Left lobe of liver (tissue), 2 donors: ENCODE results near the gene FFAR2. TPM values are rescaled to one million over a fixed set of nuclear protein-coding genes. Genes with fewer than 3 reads are reported as not detected.
"Not testable (repeated sequence)": the region's sequence is repeated elsewhere in the genome, so short reads cannot be mapped to it uniquely, and the experiment has no call there.

Source experiments
- ATAC-seq: fragments of 200-7000 bp; cut with Tn5 transposase; one replicate; pipeline ENCODE4 v1.9.1; 2020; ENCODE audit warnings: mild to moderate bottlenecking, moderate library complexity
- DNase-seq: peaks from one replicate; pipeline ENCODE4 v3.0.0-alpha.2; 2020; ENCODE audit warnings: low spot score
- total RNA-seq: library from RNA; stranded (reverse); gene quantifications from one replicate; pipeline ENCODE4 v1.2.1, GENCODE V29; 2021
- donor health status: DM: no; HTN: no; CAD: no; lungs with moderate emphysema.
- donor health status: DM: no; HTN: yes; CAD: no.

Gene FFAR2
- total RNA-seq, 1 donor from 2014 or later, result not detected

DNA sequence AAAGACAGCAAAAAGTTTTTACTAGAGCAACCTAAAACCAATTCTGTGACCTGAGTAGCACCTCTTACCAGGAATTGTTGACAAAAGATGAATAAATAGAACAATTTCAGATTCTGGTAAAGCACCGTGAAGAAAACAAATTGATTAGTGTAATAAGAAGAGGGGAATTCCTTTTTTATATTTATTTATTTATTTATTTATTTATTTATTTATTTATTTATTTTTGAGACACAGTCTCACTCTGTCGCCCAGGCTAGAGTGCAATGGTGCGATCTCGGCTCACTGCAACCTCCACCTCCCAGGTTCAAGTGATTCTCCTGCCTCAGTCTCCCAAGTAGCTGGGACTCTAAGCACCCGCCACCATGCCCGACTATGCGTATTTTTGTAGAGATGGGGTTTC is 24.7 kb upstream of the FFAR2 start:
- ATAC-seq, DNase-seq: not testable (repeated sequence)

DNA sequence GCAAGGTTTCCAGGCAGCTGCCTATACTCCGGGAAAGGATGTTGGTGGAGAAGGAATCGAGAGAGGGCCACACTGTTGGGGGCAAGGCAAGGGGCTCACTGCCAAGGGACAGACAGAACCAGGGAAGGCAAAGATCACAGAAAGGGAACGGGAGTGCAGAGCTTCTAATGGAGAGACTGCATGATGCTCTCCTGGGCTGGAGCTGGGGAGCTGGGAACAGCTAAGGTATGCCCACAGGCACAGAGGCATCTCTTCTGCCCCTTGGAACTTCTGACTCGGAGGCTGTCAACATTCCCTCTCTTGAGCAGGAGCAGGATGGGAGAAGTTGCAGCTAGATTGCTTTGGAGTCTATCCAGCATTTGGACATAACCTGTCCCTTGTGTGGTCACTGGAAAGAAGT is 22.4 kb upstream of the FFAR2 start:
- ATAC-seq (no peak), DNase-seq (no peak)

DNA sequence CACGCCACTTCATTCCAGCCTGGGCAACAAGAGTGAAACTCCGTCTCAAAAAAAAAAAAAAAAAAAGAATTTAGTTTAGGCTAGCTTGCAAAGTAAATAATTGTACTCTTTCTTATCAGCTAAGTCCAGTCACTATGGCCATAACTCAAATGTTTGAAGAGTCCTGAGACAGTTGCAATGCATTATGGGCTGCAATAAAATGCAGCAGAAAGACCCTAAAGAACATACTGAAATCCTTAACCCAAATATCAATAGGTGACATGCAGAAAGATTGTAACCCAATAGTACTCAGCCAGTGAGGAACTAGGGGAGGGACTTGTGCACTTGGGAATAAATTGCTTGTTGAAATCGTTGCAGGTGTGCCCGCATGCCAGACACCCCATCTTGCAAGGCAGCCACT is 20.9 kb upstream of the FFAR2 start:
- ATAC-seq (no peak), DNase-seq (no peak)

DNA sequence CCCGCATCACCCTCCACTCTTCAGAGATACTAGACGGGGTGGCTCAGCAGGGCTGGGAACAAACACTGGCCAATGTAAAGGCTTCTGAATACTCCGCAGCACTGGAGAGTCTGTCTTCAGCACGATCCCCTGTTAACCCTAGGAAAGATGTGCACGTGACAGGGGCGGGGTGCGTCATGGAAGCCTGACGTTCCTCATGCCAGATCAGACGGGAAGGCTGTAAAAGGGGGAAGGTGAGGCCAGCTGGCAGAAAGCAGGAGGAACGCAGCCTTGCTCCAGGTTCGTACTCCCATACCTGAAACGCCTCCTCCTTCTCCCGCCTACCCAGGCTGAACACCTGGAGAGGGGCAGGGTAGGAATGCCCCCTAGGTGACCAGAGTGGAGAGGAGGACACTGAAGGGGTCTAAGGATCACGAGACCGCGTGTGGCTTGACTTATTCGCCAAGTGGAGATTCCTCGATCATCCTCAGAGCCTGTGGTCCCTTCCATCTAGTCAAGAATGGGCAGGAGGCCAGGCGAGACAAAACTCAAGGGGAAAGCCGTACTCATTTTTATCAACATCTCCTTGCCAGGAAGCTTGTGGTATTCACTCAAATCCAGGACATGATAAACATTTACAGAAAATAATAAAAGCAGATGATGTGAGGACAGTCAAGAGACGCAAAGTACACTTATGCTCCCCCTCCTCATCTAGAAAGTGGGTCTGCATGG is 18.2 kb upstream of the FFAR2 start:
- DNase-seq, result no peak
- no peak for ATAC-seq

DNA sequence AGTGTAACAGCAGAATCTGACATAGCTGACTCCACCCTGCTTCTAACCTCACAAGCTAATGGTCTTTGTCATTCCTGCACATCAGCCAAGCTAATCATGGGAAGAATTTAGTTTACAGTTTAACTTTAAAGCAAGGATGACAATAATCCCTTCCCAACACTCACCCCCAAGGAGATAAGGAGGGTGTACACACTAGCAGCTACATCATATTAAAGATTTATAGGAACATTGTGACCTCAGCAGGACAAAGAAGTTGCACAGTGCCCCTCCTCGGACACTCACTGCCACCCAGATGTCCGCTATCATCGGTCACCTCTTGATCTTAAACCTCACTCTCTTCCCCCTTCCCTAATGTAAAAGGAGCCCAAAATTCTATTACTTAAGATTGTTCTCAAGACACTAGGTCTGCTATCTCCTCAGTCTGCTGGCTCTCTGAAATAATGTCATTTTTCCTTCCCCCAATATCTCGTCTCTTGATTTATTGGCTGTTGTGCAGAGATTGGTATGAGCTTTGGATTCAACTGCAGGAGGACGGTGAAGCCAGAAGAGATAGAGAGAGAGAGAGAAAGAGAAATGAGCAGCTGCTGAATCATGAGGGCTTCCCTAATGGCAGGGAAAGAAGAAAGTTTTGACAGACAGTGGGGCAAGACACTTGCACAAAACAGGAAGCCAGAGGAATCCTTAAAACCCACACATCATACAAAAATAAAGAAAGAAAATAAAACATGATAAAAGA is 17.5 kb upstream of the FFAR2 start:
- DNase-seq (no peak), ATAC-seq (no peak)

DNA sequence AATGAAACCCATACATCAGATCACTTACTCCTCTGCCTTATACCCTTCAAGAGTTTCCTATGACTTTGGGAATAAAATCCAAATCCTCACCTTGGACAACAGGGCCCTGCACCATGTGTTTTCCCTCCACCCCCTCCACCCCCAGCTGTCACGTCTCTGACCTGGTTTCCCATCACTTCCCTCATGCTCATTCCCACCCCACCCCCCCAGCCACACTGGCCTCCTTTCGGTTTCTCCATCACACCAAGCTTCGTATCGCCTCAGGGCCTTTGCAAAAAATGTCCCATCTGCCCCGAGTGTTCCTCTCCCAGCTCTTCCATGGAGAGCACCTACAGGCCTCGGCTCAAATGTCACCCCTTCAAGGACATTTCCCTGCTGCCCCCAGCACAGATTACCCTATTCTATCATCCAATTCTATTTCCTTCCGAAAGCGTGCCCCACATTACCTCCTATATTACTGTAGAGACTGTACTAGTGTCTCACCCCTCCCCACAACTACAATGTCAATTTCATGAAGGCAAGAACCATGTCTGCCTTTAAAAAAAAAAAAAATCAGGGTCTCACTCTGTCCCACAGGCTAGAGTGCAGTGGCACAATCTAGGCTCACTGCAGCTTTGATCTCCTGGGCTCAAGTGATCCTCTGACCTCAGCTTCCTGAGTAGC is 16.8 kb upstream of the FFAR2 start:
- DNase-seq (no peak), ATAC-seq (no peak)

DNA sequence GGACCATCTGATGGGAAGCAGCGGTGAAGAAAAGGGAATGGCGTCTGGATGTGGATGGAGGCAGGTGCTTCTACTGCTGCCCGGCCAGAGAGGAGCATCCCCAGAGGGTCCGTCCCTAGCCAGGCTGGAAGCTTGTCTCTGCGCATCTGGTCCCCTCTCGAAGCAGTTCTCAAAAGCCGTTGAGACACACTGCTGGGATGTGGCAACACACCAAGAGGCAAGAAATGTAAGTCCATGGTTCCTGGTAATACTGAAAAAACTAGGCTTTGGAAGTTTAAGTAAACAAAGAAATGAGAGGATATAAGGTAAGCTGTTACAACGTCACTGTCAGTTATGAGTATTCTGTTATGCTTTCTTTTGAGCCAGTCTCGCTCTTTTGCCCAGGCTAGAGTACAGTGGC is 15.1 kb upstream of the FFAR2 start:
- DNase-seq (no peak), ATAC-seq (no peak)

DNA sequence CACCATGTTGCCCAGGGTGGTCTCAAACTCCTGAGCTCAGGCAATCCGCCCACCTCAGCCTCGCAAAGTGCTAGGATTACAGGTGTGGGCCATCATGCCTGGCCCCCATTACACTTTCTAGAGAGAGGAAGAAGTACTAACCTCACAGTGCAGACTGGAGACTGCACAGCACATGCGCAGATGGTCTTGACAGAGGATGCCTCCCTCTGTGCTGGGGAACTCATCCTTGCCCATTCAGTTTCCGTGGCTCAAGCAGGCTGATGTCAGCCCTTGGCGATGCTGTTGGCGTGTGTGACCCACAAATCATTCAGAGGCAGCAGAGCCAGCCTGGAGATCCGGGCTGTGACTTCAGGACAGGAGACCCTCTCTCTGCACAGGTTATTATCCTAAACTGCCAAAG is 14.6 kb upstream of the FFAR2 start:
- no peak for DNase-seq
- no peak for ATAC-seq

DNA sequence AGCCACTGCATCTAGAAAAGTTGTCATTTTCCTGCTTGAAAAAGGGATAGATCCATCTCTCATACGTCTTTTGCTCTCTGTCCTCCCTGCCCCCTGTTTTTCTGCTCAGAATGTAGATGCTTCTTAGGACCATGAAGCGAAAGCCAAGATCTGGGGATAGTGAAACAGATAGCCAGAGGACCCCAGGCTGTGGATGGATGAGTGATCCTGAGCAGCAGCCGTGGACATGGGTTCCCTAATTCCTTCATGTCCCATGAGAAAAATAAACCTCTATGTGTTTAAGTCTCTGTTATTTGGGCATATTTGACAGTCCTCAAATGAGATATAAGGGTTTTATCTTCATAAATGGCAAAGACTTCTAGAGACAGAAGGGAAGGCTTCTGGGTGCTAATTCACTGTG is 12.2 kb upstream of the FFAR2 start:
- DNase-seq (no peak), ATAC-seq (no peak)

DNA sequence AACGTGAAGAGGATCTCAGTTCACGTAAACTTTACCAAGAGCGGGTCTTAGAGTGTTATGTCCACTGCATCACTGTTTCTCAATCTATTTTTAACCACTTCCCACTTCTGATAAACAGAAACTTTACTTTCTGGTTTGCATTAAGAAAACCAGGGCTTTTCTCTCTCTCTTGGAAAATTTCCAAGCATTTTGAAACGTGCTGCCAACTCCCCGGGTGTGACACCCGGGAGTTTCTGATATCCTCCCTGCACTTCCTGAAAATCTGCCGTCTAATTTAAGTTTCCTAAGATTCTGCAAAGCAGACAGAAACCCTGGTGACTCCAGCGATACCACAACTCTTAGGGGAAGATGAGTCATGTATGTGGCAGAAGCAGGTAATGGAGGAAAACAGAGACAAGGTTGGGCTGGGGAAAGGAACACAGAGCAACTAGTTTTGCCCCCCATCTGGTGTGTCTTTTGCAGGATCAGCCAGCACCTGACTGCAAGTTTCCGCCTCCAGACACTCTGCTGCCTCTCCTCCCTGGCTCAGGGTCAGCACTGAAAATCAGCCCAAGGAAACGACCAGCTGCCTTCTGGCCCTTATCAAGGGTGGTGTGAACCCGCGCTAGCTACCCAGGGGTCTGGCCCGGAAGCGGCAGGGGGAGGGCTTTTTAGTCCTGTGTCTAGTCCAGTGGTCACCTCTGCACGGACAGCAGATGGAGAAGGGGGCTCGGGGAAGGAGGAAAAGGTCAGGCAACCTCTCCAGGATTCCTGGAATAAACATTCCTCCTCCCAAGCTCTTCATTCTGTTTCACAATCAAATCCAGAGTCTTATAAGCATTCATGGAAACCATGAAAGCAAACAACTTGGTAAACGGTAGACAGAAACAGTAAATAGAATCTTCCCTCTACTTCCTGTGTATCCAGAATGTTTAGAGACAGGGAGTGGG is 11.3 kb upstream of the FFAR2 start:
- DNase-seq (no peak), ATAC-seq (peak; percentile 48)

DNA sequence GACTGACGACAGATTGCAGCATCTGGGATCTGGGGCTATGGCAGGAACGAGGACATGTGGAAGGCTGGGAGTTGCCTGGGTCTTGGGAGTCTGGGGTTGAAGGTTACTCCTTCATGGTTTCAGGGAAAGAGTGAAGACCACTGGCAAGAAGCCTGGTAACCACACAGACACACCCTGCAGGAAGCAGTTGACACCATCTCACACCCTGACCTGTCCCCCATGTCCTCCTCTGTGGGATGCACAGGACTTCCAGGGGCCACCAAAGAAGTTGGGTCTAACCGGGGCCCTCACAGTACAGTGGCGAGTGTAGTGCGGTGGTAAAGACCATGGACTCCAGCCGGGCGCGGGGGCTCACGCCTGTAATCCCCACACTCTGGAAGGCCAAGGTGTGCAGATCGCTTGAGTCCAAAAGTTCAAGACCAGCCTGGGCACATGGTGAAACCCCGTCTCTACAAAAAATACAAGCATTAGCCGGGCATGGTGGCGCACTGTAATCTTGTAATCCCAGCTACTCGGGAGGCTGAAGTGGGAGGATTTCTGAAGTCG is 10.6 kb upstream of the FFAR2 start:
- DNase-seq (no peak), ATAC-seq (no peak)

DNA sequence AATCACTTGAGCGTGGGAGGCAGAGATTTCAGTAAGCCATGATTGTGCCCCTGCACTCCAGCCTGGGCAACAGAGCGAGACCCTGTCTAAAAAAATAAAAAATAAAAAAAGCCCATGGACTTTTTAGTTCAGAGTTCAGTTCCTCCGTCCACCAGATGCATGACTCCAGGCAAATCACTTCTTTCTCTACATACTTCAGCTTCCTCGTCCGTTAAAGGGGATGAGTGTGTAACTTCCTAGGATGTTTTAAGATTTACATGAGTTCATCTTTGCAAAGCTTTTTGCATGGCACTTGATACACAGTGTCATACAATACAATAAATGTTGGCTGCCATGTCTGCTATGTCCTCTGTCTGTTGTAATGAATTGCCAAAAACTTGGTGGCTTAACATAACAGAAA is 10.0 kb upstream of the FFAR2 start:
- no peak for ATAC-seq

DNA sequence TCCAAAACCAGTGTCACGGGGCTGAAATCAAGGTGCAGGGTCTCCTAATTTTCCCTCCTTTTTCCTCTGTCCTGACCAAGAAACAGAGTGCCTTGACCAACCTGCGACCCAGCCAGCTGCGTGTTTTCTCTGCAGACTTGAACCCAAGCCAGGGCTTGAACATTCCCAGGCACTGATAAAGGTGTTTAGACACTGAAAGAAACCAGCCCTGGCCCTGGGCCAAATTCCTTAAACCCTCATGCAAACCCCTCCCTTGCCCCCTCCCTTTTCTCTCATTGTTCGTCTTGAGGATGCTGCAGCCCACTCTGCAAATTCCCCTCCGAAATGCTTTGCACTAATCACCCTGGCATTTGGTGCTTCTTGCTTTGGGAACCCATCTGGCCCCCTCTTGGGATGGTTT is 9.5 kb upstream of the FFAR2 start:
- DNase-seq (no peak), ATAC-seq (no peak)

More for the DNA sequence above, 10.0 kb upstream of the FFAR2 start:
- DNase-seq, result no peak

DNA sequence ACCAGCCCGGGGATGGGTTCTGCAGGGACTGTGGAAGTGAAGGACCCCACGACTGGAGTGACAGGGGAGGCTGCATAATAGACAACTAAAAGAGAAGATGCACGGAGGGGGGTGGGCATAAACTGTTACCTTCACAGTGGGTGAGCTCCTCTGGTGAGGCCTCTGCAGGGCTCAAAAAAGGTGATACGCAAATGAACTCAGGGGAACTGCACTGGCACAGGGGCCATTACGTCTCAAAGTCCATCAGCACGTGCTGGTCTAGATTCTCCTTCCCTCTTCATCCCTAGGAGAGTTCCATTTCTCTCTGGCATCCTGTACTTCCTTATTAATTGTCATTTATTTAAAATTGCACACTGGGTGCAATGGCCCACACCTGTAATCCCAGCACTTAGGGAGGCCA is 8.1 kb upstream of the FFAR2 start:
- ATAC-seq (no peak), DNase-seq (no peak)

DNA sequence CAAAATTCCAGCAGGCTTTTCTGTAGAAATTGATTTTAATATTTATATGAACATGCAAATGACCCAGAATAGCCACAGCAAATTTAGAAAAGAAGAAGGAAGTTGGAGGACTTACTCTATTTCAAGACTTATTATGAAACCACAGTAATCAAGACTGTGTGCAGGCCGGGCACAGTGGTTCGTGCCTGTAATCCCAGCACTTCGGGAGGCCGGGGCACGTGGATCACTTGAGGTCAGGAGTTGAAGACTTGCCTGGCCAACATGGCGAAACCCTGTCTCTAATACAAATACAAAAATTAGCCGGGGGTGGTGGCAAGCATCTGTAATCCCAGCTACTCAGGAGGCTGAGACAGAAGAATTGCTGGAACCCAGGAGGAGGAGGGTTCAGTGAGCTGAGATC is 6.0 kb upstream of the FFAR2 start:
- no peak for ATAC-seq
- DNase-seq, result no peak

DNA sequence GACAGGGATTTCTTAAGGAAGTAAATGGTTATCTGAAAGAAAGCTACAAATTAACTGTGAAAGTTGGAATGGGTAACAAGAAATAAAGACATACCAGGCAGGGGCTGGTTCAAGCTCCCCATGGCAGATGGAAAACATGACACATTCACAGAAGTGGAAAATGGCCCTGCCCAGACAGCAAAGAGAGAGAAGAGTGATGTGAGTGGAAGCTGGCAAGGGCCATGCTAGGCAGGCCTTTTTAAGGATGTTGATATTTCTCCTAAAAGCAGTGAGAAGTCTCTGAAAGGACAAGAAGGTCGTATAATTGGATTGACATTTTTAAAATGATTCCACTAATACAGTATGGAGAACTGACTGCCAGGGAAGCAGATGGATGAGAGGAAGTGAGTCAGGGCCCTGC is 3.3 kb upstream of the FFAR2 start:
- no peak for DNase-seq

DNA sequence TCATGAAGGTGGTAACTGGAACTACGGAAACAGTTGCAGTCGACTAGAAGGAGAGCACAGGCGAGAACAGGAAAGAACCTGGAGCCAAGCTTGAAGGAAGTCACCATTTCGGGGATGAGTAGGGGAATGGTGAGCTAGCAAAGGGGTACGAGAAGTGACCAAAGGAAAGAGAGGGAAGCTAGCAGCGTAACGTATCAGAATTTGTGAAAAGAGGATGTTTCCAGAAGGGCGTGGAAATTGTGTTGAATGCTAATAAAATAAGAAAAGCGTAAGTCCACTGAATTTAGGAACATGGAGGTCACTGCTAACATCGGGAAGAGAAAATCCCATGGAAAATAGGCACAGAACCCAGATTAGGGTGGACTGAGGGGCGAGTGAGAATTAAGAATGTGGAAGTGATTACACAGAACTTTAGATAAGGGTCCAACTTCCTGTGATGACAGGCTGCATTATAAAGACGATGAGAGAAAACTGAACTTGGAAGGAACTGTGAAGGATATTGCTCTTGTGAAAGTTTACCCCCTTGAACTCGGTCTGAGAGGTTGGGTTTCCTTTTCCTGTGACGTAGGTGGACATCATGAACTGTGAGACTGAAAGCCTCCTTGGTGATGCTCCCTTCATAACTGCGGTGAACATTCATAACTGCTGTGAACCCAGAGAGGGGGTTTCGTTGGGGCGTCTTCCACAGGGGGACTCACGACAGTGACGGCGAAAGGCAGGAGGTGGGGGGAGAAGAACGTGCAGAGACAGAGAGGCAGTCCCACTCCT is 2.0 kb upstream of the FFAR2 start:
- ATAC-seq (peak; percentile 39), DNase-seq (no peak)

More for the DNA sequence above, 3.3 kb upstream of the FFAR2 start:
- no peak for ATAC-seq

DNA sequence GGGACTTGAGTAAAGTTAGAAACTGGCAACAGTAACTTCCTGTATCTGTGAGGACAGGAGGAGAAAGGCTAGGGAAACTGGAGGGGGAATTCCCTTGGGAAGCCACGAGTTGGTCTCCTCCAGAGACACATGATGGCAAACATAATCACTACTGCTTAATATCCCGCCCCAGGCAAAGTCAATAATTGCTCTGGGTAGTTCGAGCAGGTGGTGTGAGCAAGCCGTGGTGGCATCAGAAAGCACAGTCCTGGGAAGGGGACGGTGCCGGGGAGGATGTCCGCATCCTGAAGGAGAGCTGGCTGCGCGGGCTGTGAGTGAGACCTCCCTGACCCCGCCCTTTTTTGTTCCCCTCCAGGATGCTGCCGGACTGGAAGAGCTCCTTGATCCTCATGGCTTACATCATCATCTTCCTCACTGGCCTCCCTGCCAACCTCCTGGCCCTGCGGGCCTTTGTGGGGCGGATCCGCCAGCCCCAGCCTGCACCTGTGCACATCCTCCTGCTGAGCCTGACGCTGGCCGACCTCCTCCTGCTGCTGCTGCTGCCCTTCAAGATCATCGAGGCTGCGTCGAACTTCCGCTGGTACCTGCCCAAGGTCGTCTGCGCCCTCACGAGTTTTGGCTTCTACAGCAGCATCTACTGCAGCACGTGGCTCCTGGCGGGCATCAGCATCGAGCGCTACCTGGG is 1.4 kb downstream of the FFAR2 start:
- DNase-seq (no peak), ATAC-seq (peak; percentile 11)

DNA sequence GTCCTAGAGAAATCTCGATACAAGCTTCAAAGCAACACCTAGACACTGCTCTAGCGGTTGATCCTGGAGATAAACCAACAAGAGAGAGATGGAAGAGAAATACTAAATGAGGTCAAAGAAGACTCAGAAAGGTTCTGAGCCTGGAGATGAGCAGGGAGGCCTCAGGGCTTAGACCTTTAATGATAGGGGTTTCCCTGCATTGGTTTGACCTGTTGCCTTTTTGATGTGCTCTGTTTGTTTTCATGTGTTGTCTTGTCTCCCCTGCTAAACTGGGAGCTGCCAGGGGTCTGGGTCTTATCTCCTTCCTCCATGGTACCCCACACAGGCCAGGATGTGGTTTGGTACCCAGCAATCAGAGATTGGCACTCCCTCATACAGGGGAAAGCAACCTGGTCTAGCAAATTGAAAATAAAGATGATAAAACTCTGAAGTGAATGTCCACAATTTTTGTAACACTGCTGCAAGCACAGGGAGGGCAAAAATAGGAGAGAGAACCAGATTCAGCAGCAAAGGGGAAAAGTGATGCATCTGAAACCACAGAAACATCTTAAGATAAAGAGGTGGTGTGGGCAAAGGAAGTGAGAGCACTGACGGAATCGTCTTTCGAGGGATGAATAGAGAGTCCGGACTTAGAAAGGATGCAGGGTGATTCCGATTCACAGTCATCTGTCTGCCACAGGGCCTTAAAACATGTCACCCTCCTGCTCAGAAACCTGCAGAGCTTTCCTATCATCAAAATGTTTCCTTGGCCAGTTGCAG is 3.5 kb downstream of the FFAR2 start:
- no peak for DNase-seq
- no peak for ATAC-seq
